ENCODE data around the gene KNOP1.
A peak's percentile ranks its signal among the peaks of the same experiment; 100 is the strongest.

KNOP1 gene

GRCh38 chr16:19706846-19707245 lies 11.2 kb downstream of the KNOP1 start:
- DNase-seq = no peak

DNA sequence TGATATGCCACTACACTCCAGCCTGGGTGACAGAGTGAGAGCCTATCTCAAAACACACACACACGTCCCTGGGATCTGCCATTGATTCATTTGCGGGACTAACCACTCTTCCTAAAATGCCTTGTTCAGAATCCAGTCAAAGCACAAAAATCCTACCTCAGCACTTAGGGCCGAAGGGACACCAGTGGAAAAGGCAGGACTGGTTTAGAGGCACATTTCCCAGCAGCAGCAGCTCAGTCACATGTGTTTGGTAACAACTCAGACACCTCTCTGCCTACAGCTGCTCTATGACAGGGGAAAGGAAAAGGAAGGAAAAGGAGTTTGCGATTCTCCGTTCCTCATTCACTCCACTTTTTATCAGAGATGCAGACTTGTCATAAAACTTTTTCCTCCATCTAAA lies 12.2 kb downstream of the KNOP1 start:
- DNase-seq = no peak

- DNase-seq = no peak
Observed at GRCh38 chr16:19705146-19705501, 12.9 kb downstream of the KNOP1 start.

- DNase-seq = no peak
Observed at GRCh38 chr16:19704321-19705145, 13.5 kb downstream of the KNOP1 start.

DNA sequence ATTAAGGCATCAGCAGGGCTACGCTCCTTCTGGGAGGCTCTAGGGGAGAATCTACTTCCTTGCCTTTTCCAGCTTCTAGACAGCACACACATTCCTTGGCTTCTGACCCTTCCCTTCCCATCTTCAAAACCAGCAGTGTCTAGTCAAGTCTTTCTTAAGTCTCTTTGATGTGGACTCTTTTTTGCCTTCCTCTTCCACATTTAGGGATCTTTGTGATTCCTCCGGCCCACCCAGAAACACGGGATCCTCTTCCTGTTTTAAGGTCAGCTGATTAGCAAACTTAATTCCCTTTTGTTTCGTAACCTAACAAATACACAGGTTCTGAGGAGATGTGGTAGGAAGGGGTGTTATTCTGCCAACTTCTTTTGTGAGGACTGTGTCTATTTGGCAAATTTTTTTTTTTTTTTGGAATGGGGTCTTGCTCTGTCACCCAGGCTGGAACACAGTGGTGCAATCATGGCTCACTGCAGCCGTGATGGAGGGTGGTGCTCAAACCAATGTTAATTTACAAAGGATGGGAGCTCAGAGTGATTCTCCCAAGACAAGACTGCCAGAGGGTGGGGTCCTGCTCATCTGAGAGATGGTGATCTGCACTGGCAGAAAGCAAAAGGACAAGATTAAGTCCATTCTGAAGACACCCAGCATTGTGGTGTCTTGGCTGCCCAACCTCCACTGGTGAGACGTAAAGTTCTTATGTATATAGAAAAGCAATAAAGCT lies 14.7 kb downstream of the KNOP1 start:
- DNase-seq = no peak

DNA sequence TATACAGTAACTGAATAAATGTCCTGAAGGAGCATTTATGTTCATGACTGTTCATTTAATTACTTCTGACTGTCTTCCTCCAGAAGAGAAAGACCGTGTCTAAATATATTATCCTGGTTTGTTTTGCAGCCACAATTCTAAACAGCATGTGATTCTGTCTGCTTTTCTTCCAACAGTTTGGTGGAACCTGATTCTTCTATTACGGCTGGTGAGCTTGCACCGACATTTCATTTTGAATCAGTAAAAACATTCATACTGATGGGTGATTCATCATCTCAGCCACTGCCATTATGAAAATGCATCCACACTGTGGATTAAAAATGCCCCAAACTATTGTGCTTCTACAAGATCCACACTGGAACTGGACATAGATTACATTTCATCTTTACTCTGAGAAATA lies 16.9 kb downstream of the KNOP1 start:
- DNase-seq = no peak

GRCh38 chr16:19700319-19700781 lies 17.7 kb downstream of the KNOP1 start:
- DNase-seq = no peak

DNA sequence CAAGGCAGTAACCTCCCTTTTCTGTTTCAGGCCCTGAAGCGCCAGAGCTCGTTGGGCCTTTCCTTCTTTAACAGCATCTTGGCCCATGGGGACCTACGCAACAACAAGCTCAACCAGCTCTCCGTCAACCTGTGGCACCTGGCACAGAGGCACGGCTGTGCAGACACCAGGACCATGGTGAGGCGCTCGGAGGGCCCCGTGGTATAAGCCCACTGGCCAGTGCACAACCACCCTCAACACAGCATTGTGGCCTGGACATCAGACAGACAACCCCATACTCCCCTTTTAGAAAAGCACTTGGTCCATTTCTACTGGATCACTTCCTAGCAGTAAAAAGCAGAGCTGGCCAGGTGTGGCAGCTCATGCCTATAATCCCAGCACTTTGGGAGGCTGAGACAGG lies 18.6 kb downstream of the KNOP1 start:
- DNase-seq = no peak

DNA sequence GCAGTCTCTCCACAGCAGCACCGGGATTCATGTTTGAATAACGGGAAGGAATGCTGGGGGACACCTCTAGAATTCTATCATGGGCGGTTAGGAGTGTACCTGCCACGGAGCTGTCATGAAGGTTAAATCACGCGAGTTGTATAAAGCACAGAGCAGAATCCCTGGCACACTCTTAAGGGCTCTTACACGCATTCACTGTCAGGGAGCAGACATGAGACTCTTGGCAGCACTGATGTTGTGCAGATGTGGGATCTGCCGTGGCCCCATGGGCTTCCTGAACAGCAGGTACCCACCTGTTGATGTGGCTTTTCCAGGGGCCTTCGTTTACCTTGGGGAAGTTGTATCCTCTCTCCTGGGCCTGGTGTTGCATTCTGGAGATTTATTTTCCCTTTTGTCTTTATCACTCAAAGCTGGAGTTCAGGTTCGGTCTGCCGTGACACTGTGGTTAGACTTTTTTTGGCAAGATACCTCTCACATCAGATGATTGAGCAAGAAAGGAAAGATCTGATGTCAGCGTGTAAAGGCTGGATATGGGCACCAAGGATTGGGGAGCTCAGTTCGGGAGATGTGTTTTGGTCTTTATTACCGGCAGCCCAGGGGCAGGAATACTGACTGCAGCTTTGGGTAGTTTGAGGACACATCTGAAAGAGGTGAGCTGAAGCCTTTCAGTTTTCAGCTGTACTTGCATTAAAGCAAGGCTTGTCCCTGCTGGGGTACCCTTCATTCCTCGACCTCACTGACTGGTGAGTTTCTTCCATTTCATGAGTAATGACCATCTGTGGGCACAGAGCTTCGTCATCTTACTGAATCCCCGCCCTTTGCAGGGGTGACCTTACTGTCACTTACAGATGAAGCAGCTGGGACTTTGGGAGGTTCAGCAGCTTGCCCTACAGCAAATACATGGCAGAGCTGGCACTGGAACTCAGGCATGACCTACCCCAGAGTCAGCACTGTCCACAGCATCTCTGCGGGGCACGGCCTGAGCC lies 19.3 kb downstream of the KNOP1 start:
- DNase-seq = no peak

GRCh38 chr16:19697756-19698318 lies 20.2 kb downstream of the KNOP1 start:
- DNase-seq = no peak

GRCh38 chr16:19696961-19697360 lies 21.1 kb downstream of the KNOP1 start:
- no peak for DNase-seq

DNA sequence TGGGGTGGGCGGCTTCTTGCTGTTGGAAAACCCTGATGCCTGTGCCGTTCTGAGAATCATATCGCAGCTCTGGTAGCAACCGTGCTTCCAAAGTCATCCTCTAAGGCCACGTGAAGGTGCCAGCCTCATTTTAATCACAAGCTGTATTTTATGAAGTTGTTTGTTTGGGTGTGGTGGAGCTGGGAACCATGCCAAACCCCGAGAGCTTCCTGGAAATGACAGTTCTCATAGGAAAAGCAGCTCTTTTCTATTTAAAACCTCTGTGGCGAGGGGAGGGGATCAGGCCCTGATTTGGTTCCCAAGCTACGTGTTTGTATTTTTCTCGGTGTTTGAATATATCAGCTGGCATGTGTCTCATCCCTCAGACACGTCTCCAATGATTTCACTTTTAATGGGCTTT lies 21.7 kb downstream of the KNOP1 start:
- DNase-seq = peak; percentile 64

DNA sequence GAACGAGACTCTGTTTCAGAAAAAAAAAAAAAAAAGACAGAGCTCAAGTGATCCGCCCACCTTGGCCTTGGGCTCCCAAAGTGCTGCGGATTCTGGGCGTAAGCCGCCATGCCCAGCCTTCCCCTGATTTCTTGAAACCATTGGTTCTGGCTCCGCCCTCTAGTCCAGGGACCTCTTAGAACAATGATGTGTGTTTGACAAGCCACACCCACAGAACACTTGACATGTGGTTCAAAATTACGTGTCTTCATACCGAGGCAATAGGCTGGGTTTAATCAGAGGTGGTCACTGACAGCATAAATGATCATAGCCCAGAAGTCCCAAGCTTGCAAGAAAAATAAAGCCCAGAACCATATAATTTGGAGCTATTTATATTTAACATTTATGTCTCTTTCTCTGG lies 23.0 kb downstream of the KNOP1 start:
- DNase-seq = no peak

GRCh38 chr16:19691161-19691711 lies 26.8 kb downstream of the KNOP1 start:
- no peak for DNase-seq

DNA sequence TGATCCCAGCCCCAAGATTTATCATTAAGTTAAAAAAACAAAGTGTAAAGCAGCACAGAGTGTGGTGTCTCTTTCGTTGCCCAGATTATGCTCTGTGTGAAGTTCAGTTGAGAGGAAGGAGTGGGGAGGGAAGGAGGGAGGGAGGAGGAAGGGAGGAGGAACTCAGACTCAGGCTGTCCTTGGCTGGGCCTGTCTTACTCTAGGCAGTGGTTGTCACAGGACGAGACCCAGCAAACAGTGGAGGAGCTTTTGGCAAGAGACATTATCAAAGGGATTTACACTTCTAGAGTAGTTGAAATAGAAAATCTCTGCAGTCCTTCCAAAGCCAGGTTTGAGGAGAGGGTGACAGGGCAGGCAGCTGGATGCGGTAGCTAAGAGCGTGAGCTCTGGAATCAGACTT lies 27.8 kb downstream of the KNOP1 start:
- DNase-seq = no peak

DNA sequence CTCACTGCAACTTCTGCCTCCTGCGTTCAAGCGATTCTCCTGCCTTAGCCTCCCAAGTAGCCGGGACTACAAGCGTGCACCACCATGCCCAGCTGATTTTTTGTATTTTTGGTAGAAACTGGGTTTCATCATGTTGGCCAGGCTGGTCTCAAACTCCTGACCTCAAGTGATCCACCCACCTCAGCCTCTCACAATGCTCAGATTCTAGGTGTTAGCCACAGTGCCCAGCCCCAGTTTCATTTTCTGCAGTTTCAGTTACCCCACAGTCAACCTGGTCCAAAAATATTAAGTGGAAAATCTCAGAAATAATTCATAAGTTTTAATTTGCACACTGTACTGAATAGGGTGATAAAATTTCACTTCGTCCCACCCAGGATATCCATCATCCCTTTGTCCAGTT lies 28.7 kb downstream of the KNOP1 start:
- no peak for DNase-seq

DNA sequence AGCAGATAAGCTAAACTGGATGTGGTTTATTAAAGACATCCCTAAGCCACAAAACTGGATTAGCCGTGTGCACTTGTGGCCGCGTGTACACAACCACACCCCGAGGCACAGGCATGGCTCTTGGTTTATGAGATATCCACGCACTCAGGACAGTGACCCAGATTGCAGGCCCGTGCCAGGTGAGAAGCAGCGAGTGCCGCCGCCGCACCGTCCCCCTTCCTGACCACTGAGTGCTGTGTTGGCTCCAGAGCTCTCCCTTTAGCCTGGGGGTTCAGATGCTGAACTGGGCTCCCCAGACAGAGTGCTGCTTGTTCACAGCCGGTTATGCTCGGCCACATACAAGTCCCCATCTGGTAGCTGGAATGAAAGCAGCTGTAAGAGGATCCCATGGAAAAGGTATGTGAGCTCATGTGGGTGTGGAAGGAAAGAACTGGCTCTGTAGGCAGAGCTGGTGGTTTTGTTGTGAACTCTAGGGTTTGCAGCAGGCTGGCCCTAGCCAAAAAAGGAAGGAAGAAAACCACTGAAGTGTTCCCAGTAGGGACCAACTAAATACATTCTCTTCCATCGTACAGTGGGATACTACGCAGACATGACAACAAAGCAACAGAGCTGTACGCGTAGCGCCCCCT lies 29.5 kb downstream of the KNOP1 start:
- no peak for DNase-seq

GRCh38 chr16:19687279-19687678 lies 30.7 kb downstream of the KNOP1 start:
- DNase-seq = no peak

- DNase-seq = no peak
Observed at GRCh38 chr16:19685176-19685575, 32.9 kb downstream of the KNOP1 start.

GRCh38 chr16:19683453-19684236 lies 34.4 kb downstream of the KNOP1 start:
- no peak for DNase-seq

GRCh38 chr16:19681637-19682036 lies 36.4 kb downstream of the KNOP1 start:
- DNase-seq = no peak
